Tibial nerve (tissue), 4 donors: ENCODE measurements around the gene SPTAN1.

Experiments used
- CTCF ChIP-seq, 5 experiments: fragments of 200-600 bp in 3 of 5; fragments of 450-650 bp in 2 of 5; sonication (generic) in 3 of 5; IDR thresholded peaks; one replicate each; pipeline ENCODE4 v1.5.1; 2016 to 2019; ENCODE audit warnings: antibody characterized with exemption in 5 of 5, mild to moderate bottlenecking in 3 of 5, moderate library complexity in 2 of 5
- EP300 ChIP-seq, 2 donors: sonication (generic); formaldehyde crosslinking; IDR thresholded peaks; one replicate each; pipeline ENCODE4 v1.6.1; 2017; ENCODE audit warnings: antibody characterized with exemption in 2 of 2, mild to moderate bottlenecking in 1 of 2
- POLR2A ChIP-seq, 2 donors: fragments of 450-650 bp; IDR thresholded peaks; one replicate each; pipeline ENCODE4 v1.6.1; 2017; ENCODE audit warnings: antibody characterized with exemption in 2 of 2, mild to moderate bottlenecking in 2 of 2, moderate library complexity in 2 of 2

GRCh38 chr9:128523199-128523925 lies 29.0 kb upstream of the SPTAN1 start:
- TF ChIP-seq CTCF (IDR thresholded peaks at IDR 0.05), result no peak
- no peak for TF ChIP-seq POLR2A (IDR thresholded peaks at IDR 0.05)
- no peak for TF ChIP-seq EP300 (IDR thresholded peaks at IDR 0.05)
